GM19468 (cell line): ENCODE results near the gene INPP1.
A peak's percentile ranks its signal among the peaks of the same experiment; 100 is the strongest.

ENCODE experiments used
- ATAC-seq: cut with Tn5 transposase; IDR thresholded peaks from one replicate; pipeline ENCODE4 v1.9.1; 2021; ENCODE audit warnings: mild to moderate bottlenecking, moderate library complexity, moderate number of reproducible peaks; ENCODE audit not compliant: unreplicated experiment; ENCODE audit errors: extremely low read depth

The INPP1 gene

GRCh38 chr2:190405995-190406394, 62.6 kb downstream of the INPP1 start:
- ATAC-seq: no peak

GRCh38 chr2:190406805-190407204, 63.4 kb downstream of the INPP1 start:
- no peak for ATAC-seq

GRCh38 chr2:190407246-190407661, 63.9 kb downstream of the INPP1 start:
- no peak for ATAC-seq

GRCh38 chr2:190407662-190408537, 64.5 kb downstream of the INPP1 start, which contains the start of gene MFSD6:
TSS of gene MFSD6 (plus strand) at chr2:190408355. CDS start at chr2:190436030, 27,675 bp downstream.
- peak; percentile 25 for ATAC-seq

GRCh38 chr2:190408538-190409271, 65.3 kb downstream of the INPP1 start:
- peak; percentile 60 for ATAC-seq

- no peak for ATAC-seq
Measured at GRCh38 chr2:190409616-190410015, 66.2 kb downstream of the INPP1 start.

- no peak for ATAC-seq
Measured at GRCh38 chr2:190410166-190410565, 66.8 kb downstream of the INPP1 start.

- ATAC-seq: no peak
Measured at GRCh38 chr2:190412966-190413365, 69.6 kb downstream of the INPP1 start.

GRCh38 chr2:190413421-190413820, 70.0 kb downstream of the INPP1 start:
- ATAC-seq: no peak

- ATAC-seq: no peak
Measured at GRCh38 chr2:190415251-190415650, 71.9 kb downstream of the INPP1 start.

GRCh38 chr2:190415794-190416775, 72.7 kb downstream of the INPP1 start:
- no peak for ATAC-seq

GRCh38 chr2:190417045-190417842, 73.9 kb downstream of the INPP1 start:
- no peak for ATAC-seq

GRCh38 chr2:190418727-190419126, 75.3 kb downstream of the INPP1 start:
- no peak for ATAC-seq

GRCh38 chr2:190420801-190421200, 77.4 kb downstream of the INPP1 start:
- ATAC-seq: no peak
